Stomach (tissue), 9 donors: ENCODE measurements around the gene KIF13A. TPM values are rescaled to one million over a fixed set of nuclear protein-coding genes. Genes with fewer than 3 reads are reported as not detected.

ENCODE experiments used
- DNase-seq, 2 donors: peaks; one replicate each; pipeline versions ENCODE4 v3.0.0 to v3.0.0-alpha.2; 2013 to 2019
- H3K27ac ChIP-seq, 5 donors: fragments of 200-600 bp in 4 of 5; sonication (generic) in 4 of 5; one replicate each; pipeline ENCODE4 v1.5.1; 2013 to 2019; ENCODE audit warnings: mild to moderate bottlenecking in 1 of 5, moderate library complexity in 1 of 5
- H3K27me3 ChIP-seq, 3 donors: fragments of 200-600 bp; sonication (generic); one replicate each; pipeline ENCODE4 v1.5.1; 2017 to 2019; ENCODE audit warnings: mixed run types in 1 of 3
- H3K36me3 ChIP-seq, 4 donors: fragments of 200-600 bp; sonication (generic); 1 replicate in 3 of 4; 2 replicates in 1 of 4; pipeline ENCODE4 v1.5.1; 2016 to 2019
- H3K4me1 ChIP-seq, 4 donors: fragments of 200-600 bp; sonication (generic); one replicate each; pipeline ENCODE4 v1.5.1; 2016 to 2019
- H3K4me3 ChIP-seq, 4 donors: fragments of 200-600 bp; sonication (generic) in 3 of 4; one replicate each; pipeline ENCODE4 v1.5.1; 2016 to 2019; ENCODE audit warnings: mild to moderate bottlenecking in 1 of 4
- H3K9me3 ChIP-seq, 4 donors: fragments of 200-600 bp; sonication (generic); one replicate each; pipeline ENCODE4 v1.5.1; 2016 to 2019
- CTCF ChIP-seq, 7 experiments: fragments of 450-650 bp in 4 of 7; fragments of 200-600 bp in 3 of 7; sonication (generic) in 3 of 7; IDR thresholded peaks; one replicate each; pipeline ENCODE4 v1.5.1; 2016 to 2019; ENCODE audit warnings: antibody characterized with exemption in 7 of 7, control low read depth in 2 of 7, mild to moderate bottlenecking in 1 of 7
- EP300 ChIP-seq: sonication (generic); formaldehyde crosslinking; IDR thresholded peaks from one replicate; pipeline ENCODE4 v1.6.1; 2017; ENCODE audit warnings: antibody characterized with exemption
- POLR2A ChIP-seq, 4 donors: fragments of 450-650 bp; IDR thresholded peaks; one replicate each; pipeline ENCODE4 v1.6.1; 2016; ENCODE audit warnings: antibody characterized with exemption in 4 of 4, control low read depth in 2 of 4, mild to moderate bottlenecking in 1 of 4, moderate library complexity in 1 of 4
- POLR2AphosphoS5 ChIP-seq, 3 donors: sonication (generic); formaldehyde crosslinking; IDR thresholded peaks; one replicate each; pipeline ENCODE4 v1.6.1; 2016; ENCODE audit warnings: antibody characterized with exemption in 3 of 3
- WGBS, 5 donors: extraction: QIAGEN DNeasy Blood & Tissue Kit in 3 of 5; methylation state at CpG; one replicate each; pipeline versions ENCODE4 v1.1.5 to v1.1.7; 2013 to 2018; 5-methylcytosine and 5-hydroxymethylcytosine counted together
- intact Hi-C: fragments of 100-400 bp; cut with DNase I; formaldehyde crosslinking; loops from one replicate; pipeline ENCODE4 v1.15.1; 2023; ENCODE audit warnings: low total_unique reads
- polyA plus RNA-seq, 3 donors: library from polyadenylated mRNA; stranded (reverse); fragments of 200-250 nt; gene quantifications; one replicate each; pipeline ENCODE4 v1.2.3, GENCODE V29; 2013
- total RNA-seq, 5 donors: library from RNA; depleted of rRNA; stranded (reverse); fragments of >200 nt; gene quantifications; one replicate each; pipeline versions ENCODE4 v1.1.0 to v1.2.3, GENCODE V29; 2014 to 2016
- donor health status: healthy with polysubstance abuse.
- donor health status: Bipolar disorder and iron deficiency.
- donor health status: healthy.

Gene KIF13A
- total and polyA plus RNA-seq, 8 donors: 9.2 to 60.6 (median 23.6) TPM

GRCh38 chr6:17867880-17868279 lies 119.6 kb downstream of the KIF13A start:
- intact Hi-C loops: no loop called here
- H3K27me3 ChIP-seq: no peaks in the 10 kb centered on the region
- H3K36me3 ChIP-seq: no peaks in the 10 kb centered on the region
- peak in 1 of 2 donors; percentile 55 for DNase-seq
- H3K4me1 ChIP-seq: peaks cover 12 to 78% (median 40%) of the 10 kb centered on the region in 4 donors
- 0 to 39% (median 19%) methylated on average over 1 of the region's 1 CpG for WGBS, 5 donors
- TF ChIP-seq EP300: no peak
- peak in 2 of 3 donors; percentile 9 to 19 for TF ChIP-seq POLR2AphosphoS5 (IDR thresholded peaks at IDR 0.05)
- H3K27ac ChIP-seq: peak overlapping the region in 4 of 5 donors; percentile 12 to 68 (median 24)
- no peaks in the 10 kb centered on the region for H3K9me3 ChIP-seq
- no peak overlapping the region for H3K4me3 ChIP-seq

GRCh38 chr6:17866876-17867444 lies 120.5 kb downstream of the KIF13A start:
- Histone ChIP-seq H3K4me1 (peaks cover 12 to 77% (median 42%) of the 10 kb centered on the region in 4 donors), H3K36me3 (no peaks in the 10 kb centered on the region), H3K9me3 (no peaks in the 10 kb centered on the region), H3K27ac (peak overlapping the region in 3 of 5 donors; percentile 17 to 68 (median 30)), H3K27me3 (no peaks in the 10 kb centered on the region), H3K4me3 (no peak overlapping the region)
- 87 to 97% (median 88%) methylated on average over 1 of the region's 1 CpG for WGBS, 5 donors
- TF ChIP-seq EP300 (no peak), POLR2A (IDR thresholded peaks at IDR 0.05) (no peak), POLR2AphosphoS5 (IDR thresholded peaks at IDR 0.05) (no peak)
- DNase-seq: peak in 1 of 2 donors; percentile 21
- intact Hi-C loops: no loop called here

DNA sequence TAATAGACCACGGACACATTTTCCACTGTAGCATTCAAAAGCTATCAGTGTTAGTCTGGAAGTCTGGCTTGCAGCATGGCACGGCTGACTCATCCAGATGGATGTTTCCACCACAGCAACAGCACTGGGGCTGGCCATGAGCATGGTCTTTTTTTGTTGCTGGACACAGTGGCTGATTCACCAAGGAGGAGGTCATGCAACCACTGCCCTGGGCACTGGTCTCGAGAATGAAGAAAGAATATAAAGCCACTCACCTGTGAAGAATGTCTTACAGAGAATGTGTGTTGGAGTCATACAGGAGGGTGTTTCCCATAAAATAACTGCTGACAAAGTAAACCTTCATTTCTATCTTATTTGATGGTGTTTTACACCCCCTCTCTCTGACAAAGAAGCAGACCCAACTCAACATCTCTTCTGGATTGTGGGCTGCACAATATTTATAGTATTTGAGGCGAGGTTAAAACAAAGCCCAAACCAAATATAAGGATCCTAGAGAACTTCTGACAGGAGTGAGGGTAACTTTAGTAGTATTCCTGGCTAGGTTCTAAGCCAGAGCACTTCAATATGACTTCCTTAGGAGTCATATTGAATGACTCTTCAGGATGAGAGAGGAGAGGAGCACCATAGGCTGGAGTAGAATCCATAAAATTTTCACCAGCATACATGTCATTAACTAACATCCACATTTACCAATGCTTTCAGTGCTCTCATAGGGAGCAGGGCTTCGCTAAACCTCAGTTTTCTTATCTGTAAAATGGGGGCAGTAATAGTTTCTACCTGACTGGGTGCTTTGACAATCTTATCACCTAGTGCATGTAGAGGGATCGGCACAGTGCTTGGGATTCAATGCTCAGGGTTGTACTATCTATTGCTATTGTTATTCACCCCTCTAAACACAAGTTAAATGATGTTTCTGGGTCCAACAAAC lies 121.4 kb downstream of the KIF13A start:
- TF ChIP-seq POLR2AphosphoS5 (IDR thresholded peaks at IDR 0.05) (peak in 1 of 3 donors; percentile 71), EP300 (no peak)
- Histone ChIP-seq H3K36me3 (no peaks in the 10 kb centered on the region), H3K27ac (peak overlapping the region in 4 of 5 donors; percentile 10 to 68 (median 46)), H3K9me3 (no peaks in the 10 kb centered on the region), H3K4me3 (no peak overlapping the region), H3K27me3 (no peaks in the 10 kb centered on the region), H3K4me1 (peaks cover 12 to 69% (median 42%) of the 10 kb centered on the region in 4 donors)
- intact Hi-C loops: no loop called here
- 63 to 82% (median 74%) methylated on average over 6 of the region's 6 CpGs for WGBS, 5 donors
- DNase-seq: peak; percentile 39 to 55

- Histone ChIP-seq H3K27ac (peak overlapping the region in 4 of 5 donors; percentile 10 to 68 (median 46)), H3K4me1 (peaks cover 12 to 67% (median 39%) of the 10 kb centered on the region in 4 donors), H3K36me3 (no peaks in the 10 kb centered on the region), H3K27me3 (no peaks in the 10 kb centered on the region), H3K9me3 (no peaks in the 10 kb centered on the region), H3K4me3 (no peak overlapping the region)
- TF ChIP-seq CTCF (IDR thresholded peaks at IDR 0.05) (no peak), POLR2AphosphoS5 (IDR thresholded peaks at IDR 0.05) (no peak), EP300 (no peak), POLR2A (IDR thresholded peaks at IDR 0.05) (no peak)
- WGBS, 5 donors: 56 to 70% (median 65%) methylated on average over 2 of the region's 2 CpGs
- intact Hi-C loops: no loop called here
- DNase-seq: peak in 1 of 2 donors; percentile 55
Observed at GRCh38 chr6:17865243-17865642, 122.2 kb downstream of the KIF13A start.

DNA sequence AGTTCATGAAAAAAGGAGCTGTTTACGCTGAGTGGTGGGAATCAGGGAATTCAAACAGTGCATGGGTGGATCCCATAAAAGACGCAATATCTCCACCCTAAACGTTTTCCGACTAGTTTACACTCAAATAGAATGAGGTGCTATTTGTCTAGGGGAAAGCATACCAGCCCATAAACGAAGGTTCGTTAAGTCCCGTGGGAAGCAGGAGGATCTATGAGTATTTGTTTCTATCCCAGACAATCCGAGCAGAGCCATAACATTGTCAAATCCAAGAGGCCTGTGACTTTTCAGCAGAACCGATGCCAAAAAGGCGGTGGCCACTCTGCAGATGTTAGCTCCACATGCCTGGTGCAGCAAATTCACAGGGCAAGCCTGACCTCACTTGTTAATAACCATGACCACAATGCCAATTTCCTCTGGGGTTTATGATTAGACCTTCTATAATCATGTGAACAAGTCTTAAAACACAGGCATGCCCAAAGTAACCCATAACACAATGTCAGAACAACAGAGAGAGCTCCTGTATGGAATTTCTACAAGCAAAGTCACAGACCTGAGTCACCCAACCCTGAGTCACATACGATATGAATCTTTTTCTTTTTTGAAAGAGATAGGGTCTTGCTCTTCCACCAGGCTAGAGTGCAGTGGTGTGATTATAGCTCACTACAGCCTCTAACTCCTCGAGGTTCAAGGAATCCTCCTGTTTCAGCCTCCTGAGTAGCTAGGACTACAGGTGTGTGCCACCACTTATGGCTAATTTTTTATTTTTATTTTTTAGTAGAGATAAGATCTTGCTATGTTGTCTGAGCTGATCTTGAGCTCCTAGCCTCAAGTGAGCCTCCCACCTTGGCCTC lies 123.3 kb downstream of the KIF13A start:
- WGBS, 5 donors: 63 to 76% (median 71%) methylated on average over 12 of the region's 12 CpGs
- Histone ChIP-seq H3K27ac (peak overlapping the region in 4 of 5 donors; percentile 10 to 68 (median 48)), H3K4me3 (no peak overlapping the region), H3K27me3 (no peaks in the 10 kb centered on the region), H3K36me3 (no peaks in the 10 kb centered on the region), H3K9me3 (no peaks in the 10 kb centered on the region), H3K4me1 (peaks cover 12 to 61% (median 36%) of the 10 kb centered on the region in 4 donors)
- TF ChIP-seq EP300 (no peak), CTCF (IDR thresholded peaks at IDR 0.05) (no peak), POLR2A (IDR thresholded peaks at IDR 0.05) (no peak), POLR2AphosphoS5 (IDR thresholded peaks at IDR 0.05) (peak in 1 of 3 donors; percentile 1)
- no peak for DNase-seq
- intact Hi-C loops: no loop called here
